GM21390 (cell line): ENCODE data around the gene RLN3.

Experiments used
- ATAC-seq: cut with Tn5 transposase; IDR thresholded peaks from one replicate; pipeline ENCODE4 v1.9.1; 2021; ENCODE audit not compliant: unreplicated experiment

Gene RLN3

GRCh38 chr19:14027856-14028450, at the start of gene RLN3:
Gene RLN3 (plus strand): TSS chr19:14028148. CDS start chr19:14028205, 57 bp downstream.
- no peak for ATAC-seq

- ATAC-seq: no peak
Observed at GRCh38 chr19:13978351-13979243, 49.4 kb upstream of the RLN3 start.

- no peak for ATAC-seq
Observed at GRCh38 chr19:13979244-13979615, 48.7 kb upstream of the RLN3 start.

- ATAC-seq: no peak
Observed at GRCh38 chr19:13979686-13980085, 48.3 kb upstream of the RLN3 start.

- no peak for ATAC-seq
Observed at GRCh38 chr19:13980340-13980739, 47.6 kb upstream of the RLN3 start.

- no peak for ATAC-seq
Observed at GRCh38 chr19:13981021-13981420, 46.9 kb upstream of the RLN3 start.

GRCh38 chr19:13981467-13981866, 46.5 kb upstream of the RLN3 start:
- no peak for ATAC-seq

- no peak for ATAC-seq
Observed at GRCh38 chr19:13981988-13982501, 45.9 kb upstream of the RLN3 start.

GRCh38 chr19:13982773-13983172, 45.2 kb upstream of the RLN3 start:
- no peak for ATAC-seq

GRCh38 chr19:13983213-13983889, 44.6 kb upstream of the RLN3 start:
- ATAC-seq: no peak

- ATAC-seq: no peak
Observed at GRCh38 chr19:13984186-13984585, 43.8 kb upstream of the RLN3 start.

- no peak for ATAC-seq
Observed at GRCh38 chr19:13984875-13985741, 42.8 kb upstream of the RLN3 start.

GRCh38 chr19:13985771-13986347, 42.1 kb upstream of the RLN3 start:
- peak; percentile 11 for ATAC-seq

GRCh38 chr19:13986348-13986904, 41.5 kb upstream of the RLN3 start:
- ATAC-seq: peak; percentile 79

GRCh38 chr19:13987101-13987890, 40.7 kb upstream of the RLN3 start:
- ATAC-seq: no peak

- ATAC-seq: no peak
Observed at GRCh38 chr19:13989487-13989886, 38.5 kb upstream of the RLN3 start.

- no peak for ATAC-seq
Observed at GRCh38 chr19:13990085-13990484, 37.9 kb upstream of the RLN3 start.

GRCh38 chr19:13992025-13992424, 35.9 kb upstream of the RLN3 start:
- no peak for ATAC-seq

- no peak for ATAC-seq
Observed at GRCh38 chr19:13993590-13994300, 34.2 kb upstream of the RLN3 start.
